Measurements from ENCODE around the gene EVC2.

EVC2 gene, protein sequence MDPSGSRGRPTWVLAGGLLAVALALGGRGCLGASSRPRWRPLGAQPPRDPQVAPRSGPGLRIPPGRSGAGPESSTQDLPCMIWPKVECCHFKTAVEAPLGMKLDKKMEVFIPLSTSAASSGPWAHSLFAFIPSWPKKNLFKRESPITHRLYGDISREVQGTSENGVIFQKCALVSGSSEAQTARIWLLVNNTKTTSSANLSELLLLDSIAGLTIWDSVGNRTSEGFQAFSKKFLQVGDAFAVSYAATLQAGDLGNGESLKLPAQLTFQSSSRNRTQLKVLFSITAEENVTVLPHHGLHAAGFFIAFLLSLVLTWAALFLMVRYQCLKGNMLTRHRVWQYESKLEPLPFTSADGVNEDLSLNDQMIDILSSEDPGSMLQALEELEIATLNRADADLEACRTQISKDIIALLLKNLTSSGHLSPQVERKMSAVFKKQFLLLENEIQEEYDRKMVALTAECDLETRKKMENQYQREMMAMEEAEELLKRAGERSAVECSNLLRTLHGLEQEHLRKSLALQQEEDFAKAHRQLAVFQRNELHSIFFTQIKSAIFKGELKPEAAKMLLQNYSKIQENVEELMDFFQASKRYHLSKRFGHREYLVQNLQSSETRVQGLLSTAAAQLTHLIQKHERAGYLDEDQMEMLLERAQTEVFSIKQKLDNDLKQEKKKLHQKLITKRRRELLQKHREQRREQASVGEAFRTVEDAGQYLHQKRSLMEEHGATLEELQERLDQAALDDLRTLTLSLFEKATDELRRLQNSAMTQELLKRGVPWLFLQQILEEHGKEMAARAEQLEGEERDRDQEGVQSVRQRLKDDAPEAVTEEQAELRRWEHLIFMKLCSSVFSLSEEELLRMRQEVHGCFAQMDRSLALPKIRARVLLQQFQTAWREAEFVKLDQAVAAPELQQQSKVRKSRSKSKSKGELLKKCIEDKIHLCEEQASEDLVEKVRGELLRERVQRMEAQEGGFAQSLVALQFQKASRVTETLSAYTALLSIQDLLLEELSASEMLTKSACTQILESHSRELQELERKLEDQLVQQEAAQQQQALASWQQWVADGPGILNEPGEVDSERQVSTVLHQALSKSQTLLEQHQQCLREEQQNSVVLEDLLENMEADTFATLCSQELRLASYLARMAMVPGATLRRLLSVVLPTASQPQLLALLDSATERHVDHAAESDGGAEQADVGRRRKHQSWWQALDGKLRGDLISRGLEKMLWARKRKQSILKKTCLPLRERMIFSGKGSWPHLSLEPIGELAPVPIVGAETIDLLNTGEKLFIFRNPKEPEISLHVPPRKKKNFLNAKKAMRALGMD

DNA sequence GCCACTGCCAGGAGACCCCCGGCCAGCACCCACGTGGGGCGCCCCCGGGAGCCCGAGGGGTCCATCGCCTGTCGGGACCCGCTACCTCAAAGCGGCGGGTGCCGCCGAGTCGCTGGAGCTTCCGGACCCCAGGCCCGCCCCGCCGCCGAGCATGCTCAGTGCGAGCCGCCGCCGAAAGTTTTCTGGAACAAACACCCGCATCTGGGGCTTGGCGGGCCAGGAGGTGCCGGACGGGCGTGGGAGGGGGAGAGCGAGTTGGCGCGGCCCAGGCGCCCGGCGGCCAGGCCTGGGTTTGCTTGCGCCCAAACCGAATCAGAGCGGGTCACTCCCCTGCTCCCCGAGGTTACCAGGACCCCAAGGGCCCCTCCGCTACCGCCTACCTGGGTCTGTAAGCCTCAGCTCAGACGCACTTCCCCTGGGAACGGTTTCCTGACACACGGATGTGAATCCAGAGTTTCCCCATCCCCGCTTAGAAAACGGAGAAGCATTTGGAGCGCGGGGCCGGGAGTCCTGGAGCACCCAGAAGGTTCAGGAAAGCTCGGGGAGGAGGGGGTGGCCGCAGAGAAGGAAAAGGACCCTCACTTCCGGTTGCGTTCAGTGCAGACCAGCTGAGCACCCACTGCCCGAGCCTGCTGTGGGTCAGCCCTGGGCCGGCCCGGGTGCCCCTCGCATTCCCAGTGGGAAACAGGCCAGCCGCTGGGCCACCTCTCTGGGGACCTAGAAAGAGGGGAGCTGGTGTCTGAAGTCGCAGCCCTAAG is at the start of gene EVC2:
TSS of gene EVC2 (minus strand) at position 111 of the 758 bp plus-strand sequence. CDS start at position 65, 46 bp downstream.
- no peak for DNase-seq

DNA sequence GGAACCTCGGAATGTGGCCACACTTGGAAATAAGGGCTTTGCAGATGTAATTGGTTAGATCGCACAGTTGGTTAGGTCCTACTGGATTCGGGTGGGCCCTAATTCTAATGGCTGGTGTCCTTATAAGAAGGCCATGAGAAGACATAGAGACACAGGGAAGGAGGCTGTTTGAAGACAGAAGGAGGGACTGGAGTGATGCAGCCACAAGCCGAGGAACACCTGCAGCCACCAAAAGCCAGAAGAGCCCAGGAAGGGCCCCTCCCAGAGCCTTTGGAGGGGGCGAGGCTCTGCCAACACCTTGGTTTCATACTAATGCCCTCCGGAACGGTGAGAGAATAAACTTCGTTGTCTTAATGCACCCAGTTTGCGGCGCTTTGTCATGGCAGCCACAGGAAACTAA is 49.6 kb upstream of the EVC2 start:
- DNase-seq, result no peak

DNA sequence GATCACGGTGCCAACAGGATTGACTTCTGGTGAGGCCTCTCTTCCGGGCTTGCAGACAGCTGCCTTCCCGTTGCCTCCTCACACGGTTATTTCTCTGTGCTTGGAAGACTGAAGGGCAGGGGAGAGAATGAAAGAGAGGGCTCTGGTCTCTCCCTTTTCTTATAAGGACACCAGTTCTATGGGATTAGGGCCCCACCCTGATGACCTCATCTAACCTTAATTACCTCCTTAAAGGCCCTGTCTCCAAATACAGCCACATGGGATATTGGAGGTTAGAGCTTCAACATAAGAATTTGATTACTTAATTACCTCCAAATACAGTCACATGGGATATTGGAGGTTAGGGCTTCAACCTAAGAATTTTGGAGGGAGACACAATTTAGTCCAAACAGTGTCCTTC is 49.2 kb upstream of the EVC2 start:
- DNase-seq, result no peak

DNA sequence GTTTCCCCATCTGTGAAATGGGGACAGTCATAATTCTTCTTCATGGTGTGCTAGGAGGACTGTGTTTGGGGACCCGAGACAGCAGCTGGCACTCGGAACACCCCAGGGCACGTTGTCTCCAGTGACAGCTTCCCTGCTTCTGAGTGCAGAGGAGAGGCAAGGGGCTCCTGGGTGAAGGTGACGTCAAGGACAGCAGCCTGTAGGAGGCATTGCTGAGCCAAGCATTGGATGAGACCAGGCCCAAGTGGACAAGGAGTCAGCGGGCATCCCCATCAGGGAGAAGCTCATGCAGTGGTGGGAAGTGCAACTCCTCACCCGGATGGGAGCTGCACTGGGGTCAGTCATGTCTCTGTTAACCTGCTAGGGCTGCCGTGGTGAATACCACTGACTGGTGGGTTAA is 48.7 kb upstream of the EVC2 start:
- DNase-seq, result no peak

DNA sequence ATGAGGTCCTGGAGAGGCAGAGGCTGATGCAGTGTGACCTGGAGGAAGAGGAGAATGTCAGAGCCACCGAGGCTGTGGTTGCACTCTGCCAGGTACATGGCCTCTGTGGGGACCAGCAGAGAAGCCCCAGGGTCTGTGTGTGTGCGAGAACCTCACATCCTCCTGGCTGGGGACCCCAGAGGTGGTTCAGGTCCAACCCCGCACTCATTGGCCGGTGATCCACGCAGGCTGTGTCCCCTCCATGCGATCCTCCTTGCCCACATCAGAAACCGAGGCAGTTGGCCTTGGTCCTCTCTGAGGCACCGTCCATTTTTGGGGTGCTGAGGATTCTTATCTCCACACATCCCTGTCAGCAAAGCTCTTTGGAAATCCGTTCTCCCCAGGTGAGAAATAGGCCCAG is 47.9 kb upstream of the EVC2 start:
- no peak for DNase-seq

DNA sequence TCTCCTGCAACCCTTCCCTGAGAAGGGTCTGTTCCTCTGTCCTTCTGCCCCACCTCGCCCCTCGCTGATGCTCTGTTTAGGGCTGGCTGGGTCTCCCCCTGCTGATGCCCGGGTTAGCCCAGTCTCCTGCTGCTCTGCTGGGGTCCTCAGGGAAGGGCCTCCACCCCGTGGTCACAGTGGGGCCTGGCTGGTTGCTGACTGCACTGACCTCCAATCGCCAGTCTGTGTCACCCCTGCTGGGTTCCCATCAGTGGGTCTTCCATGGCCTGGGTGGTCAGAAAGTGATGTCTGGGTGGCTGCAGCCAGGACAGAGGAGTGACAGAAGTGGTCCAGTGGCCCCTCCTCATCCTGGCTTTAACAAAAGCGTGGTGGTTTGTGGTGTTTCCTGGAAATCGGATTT is 47.3 kb upstream of the EVC2 start:
- no peak for DNase-seq

DNA sequence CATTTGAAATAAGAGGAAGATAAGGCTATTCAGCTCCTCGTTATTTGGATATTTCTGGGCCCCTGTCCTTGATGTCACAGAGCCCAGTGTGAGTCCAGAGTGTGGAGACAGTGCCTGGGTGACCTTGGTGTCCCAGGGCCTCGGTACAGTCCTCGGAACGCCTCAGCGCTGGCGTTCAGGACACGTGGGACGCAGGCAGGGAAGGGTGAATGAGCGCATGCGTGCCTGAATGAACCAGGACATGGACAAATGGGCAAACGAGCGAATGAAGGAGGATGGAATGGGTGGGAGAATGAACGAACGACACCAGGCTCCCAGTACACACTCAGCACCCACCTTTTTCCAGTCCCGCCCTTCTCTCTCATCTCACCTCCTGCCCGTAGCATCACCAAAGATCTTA is 46.8 kb upstream of the EVC2 start:
- DNase-seq, result no peak

DNA sequence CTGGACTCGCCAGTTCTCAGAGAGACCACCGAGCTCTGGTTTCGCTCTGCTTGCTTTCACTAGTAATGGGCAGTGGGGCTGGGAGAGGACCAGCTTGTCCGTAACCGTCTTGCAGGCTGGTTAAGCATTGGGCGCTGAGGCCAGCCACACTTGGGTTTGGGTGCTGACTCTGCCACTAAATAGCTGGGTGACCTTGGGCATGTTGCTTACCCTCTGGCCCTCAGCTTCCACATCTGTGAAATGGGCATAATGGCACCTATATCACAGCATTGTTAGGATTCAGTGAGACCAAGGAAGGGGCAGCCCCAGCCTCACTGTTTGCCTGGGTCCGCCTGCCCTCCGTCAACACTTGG is 46.1 kb upstream of the EVC2 start:
- DNase-seq, result no peak

DNA sequence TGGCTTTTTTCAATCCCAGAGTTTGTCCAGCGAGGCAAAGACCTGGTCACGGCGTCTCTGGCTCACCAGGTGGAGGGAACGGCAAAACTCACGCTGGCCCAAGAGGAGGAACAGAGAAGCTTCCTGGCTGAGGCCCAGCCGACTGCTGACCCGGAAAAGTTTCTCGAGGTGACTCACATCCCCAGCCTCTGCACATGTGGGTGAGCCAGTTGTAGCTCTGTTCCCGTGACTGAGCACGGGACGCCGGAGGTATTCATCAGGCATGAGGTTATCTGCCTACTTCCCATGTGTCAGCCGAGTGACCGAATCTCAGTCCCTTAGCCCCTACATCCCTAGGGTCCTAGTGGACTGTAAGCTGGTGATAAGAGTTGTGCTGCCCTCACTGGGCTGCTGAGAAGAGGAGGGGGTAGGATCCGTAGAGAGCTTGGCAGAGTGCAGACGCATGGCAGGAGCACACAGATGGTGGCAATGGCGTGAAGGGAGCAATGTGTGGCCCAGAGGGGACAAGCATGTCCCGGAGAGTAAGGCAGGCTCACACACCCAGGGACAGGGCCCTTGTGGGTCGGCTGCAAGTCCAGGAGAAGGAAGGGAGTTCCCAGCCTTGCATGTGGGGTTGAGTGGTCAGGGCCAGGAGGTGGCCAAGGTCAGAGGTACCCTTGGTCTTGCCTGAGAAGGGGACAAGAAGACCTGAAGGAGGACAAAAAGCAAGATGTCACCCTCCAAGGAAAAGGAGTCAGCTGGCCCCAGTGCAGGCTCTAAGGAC is 45.6 kb upstream of the EVC2 start:
- no peak for DNase-seq

DNA sequence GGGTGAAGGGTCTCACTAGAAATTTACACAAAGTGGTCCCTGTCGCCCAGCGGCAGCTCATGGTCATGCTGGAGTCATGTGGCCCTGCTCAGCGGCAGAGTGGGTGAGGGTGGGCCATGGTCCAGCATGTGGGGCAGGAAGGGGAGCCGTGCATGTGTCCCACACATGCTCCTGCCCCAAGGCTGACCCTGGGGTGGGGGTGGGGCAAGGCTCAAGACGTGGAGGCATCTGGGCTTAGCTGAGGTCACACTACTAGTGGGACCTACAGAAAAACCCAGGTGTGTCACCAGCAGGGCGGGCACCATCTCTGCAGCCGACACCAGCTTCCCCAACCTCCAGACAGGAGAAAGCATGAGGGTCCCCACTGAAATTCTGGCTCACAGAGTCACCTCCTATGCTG is 45.0 kb upstream of the EVC2 start:
- DNase-seq, result no peak

DNA sequence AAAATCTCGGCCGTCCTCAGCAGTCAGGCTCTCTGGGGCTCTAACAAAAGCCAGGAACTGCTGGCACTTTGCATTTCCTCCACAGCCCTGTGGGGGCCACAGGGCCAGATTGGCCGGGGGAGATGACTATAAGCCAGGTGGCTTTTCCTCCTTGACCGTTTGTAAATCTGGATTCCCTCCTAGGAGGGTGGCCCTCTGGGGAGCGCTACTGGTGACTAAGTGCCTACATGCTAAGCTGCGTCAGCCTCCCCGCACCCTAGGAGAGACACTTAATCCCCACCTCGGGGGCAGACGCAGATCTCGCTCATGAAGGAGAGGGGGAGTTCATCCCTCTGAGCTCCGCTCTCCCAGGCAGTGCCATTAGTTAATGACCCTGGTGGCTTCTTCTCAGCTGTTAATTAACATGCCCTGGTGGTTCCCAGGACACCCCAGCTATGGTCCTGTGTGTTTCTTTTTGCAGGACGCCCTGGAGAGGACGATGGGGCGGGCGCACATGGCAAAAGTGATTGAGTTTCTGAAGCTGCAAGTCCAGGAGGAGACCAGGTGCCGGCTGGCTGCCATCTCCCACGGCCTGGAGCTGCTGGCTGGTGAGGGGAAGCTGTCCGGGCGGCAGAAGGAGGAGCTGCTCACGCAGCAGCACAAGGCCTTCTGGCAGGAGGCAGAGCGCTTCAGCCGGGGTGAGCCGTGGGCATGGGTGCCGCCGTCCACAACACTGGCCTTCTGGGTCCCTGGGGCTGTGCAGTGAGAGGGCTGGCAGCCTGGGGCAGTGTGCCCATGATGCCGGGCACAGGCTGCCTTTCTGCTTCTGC is 44.2 kb upstream of the EVC2 start:
- no peak for DNase-seq

DNA sequence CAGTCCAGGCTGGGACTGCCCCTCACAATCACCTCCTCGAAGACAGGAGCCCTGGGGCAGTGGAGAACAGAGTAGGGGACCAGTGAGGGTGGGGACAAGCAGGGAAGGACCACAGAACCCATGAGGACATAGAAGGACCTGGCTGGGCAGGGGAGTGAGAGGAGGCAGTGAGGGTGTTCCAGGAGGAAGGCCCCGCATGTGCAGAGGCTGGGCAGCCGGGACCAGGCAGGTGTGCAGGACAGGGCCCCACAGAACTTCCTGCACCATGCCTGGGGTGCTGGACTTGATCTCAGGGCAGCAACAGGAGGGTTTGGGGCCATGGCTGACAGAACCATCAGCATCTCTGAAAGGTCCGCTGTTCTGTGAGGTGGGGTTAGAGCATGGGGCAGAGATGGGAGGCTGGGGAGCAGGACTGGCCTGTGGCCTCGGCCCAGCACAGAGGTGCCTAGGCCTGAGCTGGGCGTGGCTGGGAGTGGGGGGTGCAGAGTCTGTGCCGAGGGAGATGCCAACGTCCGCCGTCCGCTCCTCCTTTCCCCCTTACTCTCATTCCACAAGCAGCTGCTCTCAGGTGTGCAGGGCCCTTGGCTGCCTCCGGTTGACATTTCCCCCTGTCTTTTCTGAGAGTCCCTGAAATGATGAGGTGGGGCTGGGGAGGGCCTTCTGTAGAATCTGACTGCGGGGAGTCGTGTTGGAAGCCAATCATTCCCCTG is 43.5 kb upstream of the EVC2 start:
- DNase-seq, result no peak

DNA sequence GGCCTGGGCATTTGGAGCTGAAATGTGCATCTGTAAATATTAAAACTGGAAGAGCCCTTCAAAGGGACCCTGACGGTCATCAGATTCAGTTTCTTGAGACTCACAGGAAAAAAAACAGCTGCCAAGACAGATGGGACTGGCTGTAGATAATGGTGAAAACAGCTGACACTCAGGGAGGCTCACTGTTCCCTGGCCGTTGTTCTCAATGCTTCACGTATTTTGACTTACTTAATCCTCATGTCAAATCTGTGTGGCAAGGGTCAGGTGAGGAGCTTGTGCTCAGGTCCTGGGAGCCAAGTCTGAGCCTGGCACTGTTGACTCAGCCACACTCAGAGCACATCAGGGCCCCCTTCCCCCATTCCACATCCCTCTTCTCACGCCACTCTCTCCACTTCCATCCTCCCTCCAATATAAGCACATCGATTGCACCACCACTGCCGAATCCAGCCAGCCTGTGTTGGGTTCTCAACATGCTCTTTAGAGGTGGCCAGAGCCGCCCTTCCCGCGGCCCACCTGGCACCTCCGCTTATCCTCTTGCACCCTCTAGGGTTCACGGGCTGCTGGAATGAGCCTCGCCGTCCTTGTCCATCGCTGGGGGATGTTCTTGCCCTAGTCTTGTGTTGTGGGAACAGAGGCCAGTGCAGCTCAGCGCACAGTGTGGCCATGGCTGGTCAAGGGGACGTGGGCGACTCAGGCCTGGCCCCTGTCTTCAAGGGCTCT is 42.7 kb upstream of the EVC2 start:
- no peak for DNase-seq

DNA sequence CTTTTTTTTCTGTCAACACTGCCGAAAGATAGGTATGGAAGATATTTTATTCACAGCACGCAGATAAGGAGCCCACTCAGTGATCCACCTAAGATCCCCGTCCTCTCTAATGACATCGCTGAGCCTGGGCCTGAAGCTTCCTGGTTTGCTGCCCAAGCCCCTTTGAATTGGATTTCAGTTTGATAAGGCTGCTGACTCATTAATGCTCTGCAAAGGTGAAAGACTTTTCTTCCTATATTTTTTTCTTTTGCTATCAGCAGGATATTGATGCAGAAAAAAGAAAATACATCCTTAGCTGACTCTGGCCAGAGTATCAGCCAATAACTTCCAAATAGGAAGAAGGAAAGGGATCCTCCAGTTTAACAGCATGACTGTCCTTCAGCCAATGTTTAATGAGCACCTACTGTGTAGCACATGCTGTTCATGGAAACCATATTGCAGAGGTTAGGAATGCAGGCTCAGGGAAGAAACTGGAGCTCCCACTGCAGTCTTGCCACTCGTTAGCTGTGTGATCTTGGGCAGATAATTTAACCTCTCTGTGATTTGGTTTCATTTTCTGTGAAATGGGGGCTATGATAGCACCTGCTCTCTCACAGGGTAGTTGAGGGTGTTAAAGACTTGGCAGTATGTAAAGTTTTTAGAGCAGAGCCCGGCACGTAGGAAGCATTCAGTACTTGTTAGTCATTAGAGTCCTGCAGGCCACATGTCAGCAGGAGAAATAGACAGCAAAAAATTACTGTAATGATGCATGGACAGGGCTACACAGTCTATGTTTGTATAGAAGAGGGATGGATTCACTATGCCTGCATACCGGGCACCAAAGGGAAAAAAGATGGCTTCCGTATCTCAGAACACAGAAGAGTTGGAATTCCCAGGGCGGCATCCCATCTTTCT is 41.9 kb upstream of the EVC2 start:
- DNase-seq, result no peak

DNA sequence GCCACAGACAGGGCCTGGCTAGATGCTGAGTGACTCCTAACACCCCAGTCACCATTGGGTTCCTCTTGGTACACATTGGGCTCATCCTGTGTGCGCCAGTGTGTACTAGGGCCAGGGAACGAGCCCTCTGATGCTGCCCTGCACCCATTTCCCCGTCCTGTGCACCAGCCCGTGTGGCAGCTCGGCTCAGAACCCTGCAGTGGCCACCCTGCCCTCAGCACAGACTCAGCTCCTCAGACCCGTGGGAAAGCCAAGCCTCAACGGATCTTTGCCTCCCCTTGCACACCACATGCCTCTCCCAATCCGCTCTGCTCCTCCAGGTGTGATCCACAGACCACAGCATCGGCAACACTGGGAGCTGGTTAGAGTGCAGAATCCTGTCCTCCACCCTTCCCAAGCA is 41.2 kb upstream of the EVC2 start:
- DNase-seq, result no peak

DNA sequence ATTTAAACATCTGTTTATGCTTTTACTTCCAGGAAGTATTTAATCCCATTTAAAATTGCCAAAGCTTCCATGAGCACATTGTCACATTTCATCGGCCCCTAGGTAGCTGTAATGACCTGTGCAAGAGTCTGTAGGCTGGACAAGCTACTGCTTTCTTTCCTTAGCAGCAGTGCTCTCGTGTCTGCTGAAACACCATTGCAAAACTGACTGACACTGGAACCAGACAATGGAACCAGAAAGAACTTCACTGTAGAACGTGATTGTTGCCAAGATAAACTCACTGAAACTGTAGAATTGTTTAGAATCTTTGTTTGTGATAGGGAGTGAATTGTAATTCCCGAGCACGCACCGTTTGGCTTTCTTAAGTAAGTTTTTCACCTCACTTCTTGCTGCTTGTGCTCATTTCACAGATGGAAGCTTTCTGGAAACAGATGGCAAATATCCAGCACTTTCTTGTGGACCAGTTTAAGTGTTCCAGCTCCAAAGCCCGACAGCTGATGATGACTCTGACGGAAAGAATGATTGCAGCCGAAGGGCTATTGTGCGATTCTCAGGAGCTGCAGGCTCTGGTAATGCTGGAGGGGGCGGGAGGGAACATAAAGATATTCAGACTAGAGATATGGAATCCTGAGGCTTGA is 39.5 kb upstream of the EVC2 start:
- DNase-seq, result no peak

DNA sequence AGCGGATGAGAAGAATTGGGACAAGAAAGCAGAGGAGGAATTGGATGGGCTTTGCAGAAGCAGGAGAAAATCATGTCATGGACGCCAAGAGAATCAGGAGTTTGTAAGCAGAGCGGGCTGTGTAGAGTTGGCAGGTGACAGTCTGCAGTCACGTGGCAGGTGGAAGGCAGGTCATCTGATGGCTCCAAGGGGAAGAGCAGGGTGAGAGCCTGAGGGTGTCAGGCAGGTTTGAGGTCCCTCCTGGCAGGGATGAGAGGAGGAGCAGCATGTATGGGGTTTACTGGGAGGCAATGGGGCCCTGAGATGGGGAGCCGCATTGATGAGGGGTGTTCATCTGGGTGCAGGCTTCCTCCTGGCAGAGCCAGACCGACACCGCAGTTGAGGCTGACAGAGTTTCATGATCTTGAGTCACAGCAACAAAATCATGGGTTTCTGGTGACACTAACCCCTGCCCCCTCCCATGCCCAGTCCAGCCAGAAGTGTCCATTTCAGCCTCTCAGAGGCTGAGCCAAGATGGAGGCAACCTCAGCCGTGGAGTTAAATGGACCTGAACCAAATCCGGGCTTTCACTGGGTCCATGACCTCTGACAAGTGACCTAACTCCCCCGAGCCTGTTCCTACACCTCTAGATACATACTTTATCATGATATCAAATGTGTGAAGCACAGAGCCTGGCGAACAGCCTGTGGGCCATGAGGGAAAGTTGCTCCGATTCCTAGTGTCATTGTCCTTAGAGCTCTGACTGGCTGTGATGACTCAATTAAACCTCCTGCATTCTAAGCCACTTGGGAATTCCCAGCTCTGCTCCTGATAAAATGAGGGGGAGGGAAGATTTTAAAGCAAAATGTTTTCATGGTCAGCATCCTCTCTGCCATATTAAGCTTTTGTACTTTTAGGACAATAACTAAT is 38.7 kb upstream of the EVC2 start:
- DNase-seq, result no peak

All from activated CD4-positive, alpha-beta T cell treated with anti-CD3 and anti-CD28 coated beads for 1 hour (primary cell).